ENCODE measurements around the gene RPS16. TPM values are rescaled to one million over a fixed set of nuclear protein-coding genes. Genes with fewer than 3 reads are reported as not detected.
A peak's percentile ranks its signal among the peaks of the same experiment; 100 is the strongest.

Gene RPS16
- total RNA-seq, 4 donors from 2014 or later, result 1,316 to 2,441 (median 1,971) TPM

DNA sequence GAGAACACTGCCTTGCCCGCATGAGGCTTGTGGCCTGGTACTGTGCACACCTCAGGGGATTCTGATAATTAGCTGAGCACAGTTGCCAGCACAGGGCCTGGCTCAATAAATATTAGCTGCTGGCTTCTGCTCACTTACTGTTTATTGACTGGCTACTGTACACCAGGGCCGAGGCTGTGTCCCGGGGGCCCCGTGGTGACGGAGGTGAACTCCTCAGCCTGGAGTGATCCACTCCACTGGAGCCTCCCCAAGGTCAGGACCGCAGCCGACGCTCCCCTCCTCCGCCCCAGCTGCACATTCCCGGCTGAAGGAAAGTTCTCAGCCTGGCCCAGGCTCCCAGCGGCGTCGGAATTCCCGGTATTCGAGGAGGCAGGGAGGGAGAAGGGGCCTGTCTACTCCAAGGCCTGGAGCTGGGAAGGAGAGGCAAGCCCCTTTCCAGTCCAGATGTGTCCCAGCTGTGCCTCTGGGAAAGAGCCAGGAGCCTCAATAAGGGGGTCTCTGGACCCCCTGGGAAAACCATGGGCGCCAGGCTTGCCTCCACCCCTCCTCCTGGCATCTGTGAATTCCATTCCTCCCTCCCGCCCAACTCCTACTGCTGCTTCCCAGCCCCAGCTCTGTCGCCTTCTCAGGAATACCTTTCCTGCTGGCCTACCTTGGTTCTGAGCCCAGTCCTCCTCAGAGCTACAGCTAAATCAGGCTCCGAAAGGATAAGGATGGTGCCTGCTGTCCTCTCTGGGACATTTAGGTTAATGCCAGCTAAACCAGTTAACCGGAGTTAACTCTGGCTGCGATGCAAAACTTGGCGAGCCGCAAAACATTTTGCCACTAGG, 7.3 kb downstream of the RPS16 start:
- H3K27me3 ChIP-seq, result no peaks in the 10 kb centered on the region
- peak overlapping the region in 3 of 4 donors; percentile 3 to 14 (median 12) for H3K4me3 ChIP-seq

GRCh38 chr19:39427707-39428106, 8.0 kb downstream of the RPS16 start:
- DNase-seq (ENCODE audit: extremely low spot score), result no peak
- Histone ChIP-seq H3K27me3 (no peaks in the 10 kb centered on the region), H3K27ac (replicated peaks in 1 of 4) (peak overlapping the region; percentile 84 to 91 (median 86)), H3K4me3 (no peak overlapping the region), H3K4me1 (peaks cover 22 to 38% (median 34%) of the 10 kb centered on the region in 4 donors), H3K36me3 (peaks cover 18 to 43% (median 39%) of the 10 kb centered on the region in 4 donors), H3K9me3 (no peaks in the 10 kb centered on the region)
- WGBS, result 90% methylated on average over 11 of the region's 11 CpGs
- TF ChIP-seq, protein P1, sequence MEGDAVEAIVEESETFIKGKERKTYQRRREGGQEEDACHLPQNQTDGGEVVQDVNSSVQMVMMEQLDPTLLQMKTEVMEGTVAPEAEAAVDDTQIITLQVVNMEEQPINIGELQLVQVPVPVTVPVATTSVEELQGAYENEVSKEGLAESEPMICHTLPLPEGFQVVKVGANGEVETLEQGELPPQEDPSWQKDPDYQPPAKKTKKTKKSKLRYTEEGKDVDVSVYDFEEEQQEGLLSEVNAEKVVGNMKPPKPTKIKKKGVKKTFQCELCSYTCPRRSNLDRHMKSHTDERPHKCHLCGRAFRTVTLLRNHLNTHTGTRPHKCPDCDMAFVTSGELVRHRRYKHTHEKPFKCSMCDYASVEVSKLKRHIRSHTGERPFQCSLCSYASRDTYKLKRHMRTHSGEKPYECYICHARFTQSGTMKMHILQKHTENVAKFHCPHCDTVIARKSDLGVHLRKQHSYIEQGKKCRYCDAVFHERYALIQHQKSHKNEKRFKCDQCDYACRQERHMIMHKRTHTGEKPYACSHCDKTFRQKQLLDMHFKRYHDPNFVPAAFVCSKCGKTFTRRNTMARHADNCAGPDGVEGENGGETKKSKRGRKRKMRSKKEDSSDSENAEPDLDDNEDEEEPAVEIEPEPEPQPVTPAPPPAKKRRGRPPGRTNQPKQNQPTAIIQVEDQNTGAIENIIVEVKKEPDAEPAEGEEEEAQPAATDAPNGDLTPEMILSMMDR (IDR thresholded peaks at IDR 0.05), result no peak
- TF ChIP-seq POLR2A (IDR thresholded peaks at IDR 0.05; ENCODE audit: low read depth) (no peak), POLR2AphosphoS5 (IDR thresholded peaks at IDR 0.05) (no peak), EP300 (IDR thresholded peaks at IDR 0.05) (no peak)
- intact Hi-C loops (cut with DNase I), result loop anchor here (10.0 kb wide), 1 partner anchor 83 kb away; the partner anchor contains the start of gene SAMD4B

More for the DNA sequence above, 7.3 kb downstream of the RPS16 start:
- peaks cover 23 to 43% (median 39%) of the 10 kb centered on the region in 4 donors for H3K36me3 ChIP-seq
- WGBS, result 31% methylated on average over 12 of the region's 23 CpGs
- no peak for DNase-seq (ENCODE audit: extremely low spot score)
- intact Hi-C loops (cut with DNase I), result loop anchor here (10.0 kb wide), 1 partner anchor 84 kb away; the partner anchor contains the start of gene SAMD4B
- H3K4me1 ChIP-seq, result peaks cover 23 to 43% (median 37%) of the 10 kb centered on the region in 4 donors
- no peaks in the 10 kb centered on the region for H3K9me3 ChIP-seq
- H3K27ac ChIP-seq (replicated peaks in 1 of 4), result peak overlapping the region; percentile 84 to 91 (median 86)
- TF ChIP-seq POLR2A (IDR thresholded peaks at IDR 0.05; ENCODE audit: low read depth) (no peak), POLR2AphosphoS5 (IDR thresholded peaks at IDR 0.05) (peak; percentile 75 to 76), EP300 (IDR thresholded peaks at IDR 0.05) (peak; percentile 6)
- TF ChIP-seq, protein P1 (IDR thresholded peaks at IDR 0.05), result no peak

DNA sequence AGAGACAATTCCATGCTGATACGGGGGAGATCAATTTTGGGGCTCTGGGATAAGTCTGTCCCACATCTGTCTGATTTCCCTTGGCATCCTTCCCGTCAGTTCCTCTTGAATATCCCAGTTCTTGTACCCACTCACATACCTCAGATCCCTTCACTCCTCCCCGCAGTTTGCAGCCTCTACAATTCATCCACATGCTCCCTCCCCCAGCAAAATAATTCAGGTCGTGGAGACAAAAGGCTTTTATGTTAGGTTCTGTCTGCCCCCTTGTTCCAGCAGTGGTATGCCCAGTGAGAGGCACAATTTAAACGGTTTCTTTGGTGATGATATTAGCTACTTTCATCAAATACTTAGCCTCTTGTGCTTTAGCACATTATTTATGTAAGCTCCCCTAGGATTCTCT, 9.6 kb downstream of the RPS16 start:
- WGBS, result 68% methylated on average over 5 of the region's 5 CpGs
- Histone ChIP-seq H3K36me3 (peaks cover 4 to 43% (median 40%) of the 10 kb centered on the region in 4 donors), H3K27me3 (no peaks in the 10 kb centered on the region), H3K27ac (replicated peaks in 1 of 4) (peak overlapping the region in 1 of 4 donors; percentile 23), H3K9me3 (no peaks in the 10 kb centered on the region), H3K4me3 (no peak overlapping the region), H3K4me1 (peaks cover 21 to 37% (median 32%) of the 10 kb centered on the region in 4 donors)
- intact Hi-C loops (cut with DNase I), result loop anchor here (10.0 kb wide), 1 partner anchor 81 kb away; the partner anchor contains the start of gene SAMD4B
- TF ChIP-seq, protein P1 (IDR thresholded peaks at IDR 0.05), result no peak
- TF ChIP-seq EP300 (IDR thresholded peaks at IDR 0.05) (no peak), POLR2A (IDR thresholded peaks at IDR 0.05; ENCODE audit: low read depth) (no peak), POLR2AphosphoS5 (IDR thresholded peaks at IDR 0.05) (no peak)
- no peak for DNase-seq (ENCODE audit: extremely low spot score)

- 85% methylated on average over 7 of the region's 7 CpGs for WGBS
- Histone ChIP-seq H3K36me3 (peaks cover 3 to 44% (median 43%) of the 10 kb centered on the region in 4 donors), H3K4me1 (peaks cover 19 to 33% (median 28%) of the 10 kb centered on the region in 4 donors), H3K4me3 (no peak overlapping the region), H3K27ac (replicated peaks in 1 of 4) (no peak overlapping the region), H3K9me3 (no peaks in the 10 kb centered on the region), H3K27me3 (no peaks in the 10 kb centered on the region)
- TF ChIP-seq POLR2A (IDR thresholded peaks at IDR 0.05; ENCODE audit: low read depth) (no peak), POLR2AphosphoS5 (IDR thresholded peaks at IDR 0.05) (peak in 1 of 2 donors; percentile 10), EP300 (IDR thresholded peaks at IDR 0.05) (no peak)
- TF ChIP-seq, protein P1 (IDR thresholded peaks at IDR 0.05), result no peak
- intact Hi-C loops (cut with DNase I), result loop anchor here (10.0 kb wide), 1 partner anchor 81 kb away; the partner anchor contains the start of gene SAMD4B
- DNase-seq (ENCODE audit: extremely low spot score), result no peak
Measured at GRCh38 chr19:39425744-39426143, 10.0 kb downstream of the RPS16 start.

Measured in esophagus muscularis mucosa (tissue), 4 donors.